PC-3 (cell line): Measurements from ENCODE around the gene ZNF354B.

Experiments
- EZH2 ChIP-seq: fragments of 300-600 bp; sonication (generic); IDR thresholded peaks from one replicate; pipeline ENCODE4 v1.6.1; 2017; ENCODE audit warnings: antibody characterized with exemption, mild to moderate bottlenecking, low read length; ENCODE audit not compliant: unreplicated experiment
- EZH2phosphoT487 ChIP-seq: fragments of 300-600 bp; sonication (generic); IDR thresholded peaks from 2 replicates; pipeline ENCODE4 v1.6.1; 2018; ENCODE audit warnings: mild to moderate bottlenecking, antibody characterized with exemption, low read length, borderline replicate concordance
- TF ChIP-seq, protein P1 (sequence below): fragments of 300-600 bp; sonication (generic); conservative IDR thresholded peaks from 2 replicates; pipeline ENCODE4 v1.5.1; 2017; ENCODE audit warnings: antibody characterized with exemption, low read depth, mild to moderate bottlenecking, low read length

DNA sequence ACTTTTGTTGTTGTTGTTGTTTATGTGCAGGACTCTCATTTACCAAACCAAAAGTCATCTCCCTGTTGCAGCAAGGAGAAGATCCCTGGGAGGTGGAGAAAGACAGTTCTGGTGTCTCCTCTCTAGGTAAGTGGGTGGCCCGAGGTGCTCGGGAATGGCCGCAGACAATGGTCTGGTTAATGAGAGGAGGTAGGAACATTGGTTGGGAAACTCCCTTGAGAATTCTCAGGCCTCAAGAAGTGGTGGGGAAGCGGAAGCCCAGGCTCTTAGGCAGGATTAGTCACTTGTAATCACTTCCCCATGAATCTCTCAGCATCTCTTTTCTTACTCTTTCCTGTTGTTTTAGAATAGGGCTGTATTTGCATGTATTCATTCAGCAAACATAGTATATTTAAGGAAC is 7.2 kb downstream of the ZNF354B start:
- TF ChIP-seq, protein P1, sequence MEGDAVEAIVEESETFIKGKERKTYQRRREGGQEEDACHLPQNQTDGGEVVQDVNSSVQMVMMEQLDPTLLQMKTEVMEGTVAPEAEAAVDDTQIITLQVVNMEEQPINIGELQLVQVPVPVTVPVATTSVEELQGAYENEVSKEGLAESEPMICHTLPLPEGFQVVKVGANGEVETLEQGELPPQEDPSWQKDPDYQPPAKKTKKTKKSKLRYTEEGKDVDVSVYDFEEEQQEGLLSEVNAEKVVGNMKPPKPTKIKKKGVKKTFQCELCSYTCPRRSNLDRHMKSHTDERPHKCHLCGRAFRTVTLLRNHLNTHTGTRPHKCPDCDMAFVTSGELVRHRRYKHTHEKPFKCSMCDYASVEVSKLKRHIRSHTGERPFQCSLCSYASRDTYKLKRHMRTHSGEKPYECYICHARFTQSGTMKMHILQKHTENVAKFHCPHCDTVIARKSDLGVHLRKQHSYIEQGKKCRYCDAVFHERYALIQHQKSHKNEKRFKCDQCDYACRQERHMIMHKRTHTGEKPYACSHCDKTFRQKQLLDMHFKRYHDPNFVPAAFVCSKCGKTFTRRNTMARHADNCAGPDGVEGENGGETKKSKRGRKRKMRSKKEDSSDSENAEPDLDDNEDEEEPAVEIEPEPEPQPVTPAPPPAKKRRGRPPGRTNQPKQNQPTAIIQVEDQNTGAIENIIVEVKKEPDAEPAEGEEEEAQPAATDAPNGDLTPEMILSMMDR: no peak
- TF ChIP-seq EZH2phosphoT487 (no peak), EZH2 (no peak)
